ENCODE data around the gene ADAMTS3.

Gene ADAMTS3

GRCh38 chr4:72500214-72500613, 68.8 kb downstream of the ADAMTS3 start:
- no peak overlapping the region for H3K27ac ChIP-seq
- no peak for TF ChIP-seq CTCF (conservative IDR thresholded peaks at IDR 0.05)

- peak; percentile 80 for TF ChIP-seq CTCF (conservative IDR thresholded peaks at IDR 0.05)
- H3K27ac ChIP-seq, result no peak overlapping the region
These were observed 72.9 kb downstream of the ADAMTS3 start for GRCh38 chr4:72496119-72496518.

GRCh38 chr4:72494156-72494555, 74.9 kb downstream of the ADAMTS3 start:
- H3K27ac ChIP-seq, result no peak overlapping the region
- no peak for TF ChIP-seq CTCF (conservative IDR thresholded peaks at IDR 0.05)

GRCh38 chr4:72489267-72489666, 79.8 kb downstream of the ADAMTS3 start:
- no peak overlapping the region for H3K27ac ChIP-seq
- TF ChIP-seq CTCF (conservative IDR thresholded peaks at IDR 0.05), result no peak

GRCh38 chr4:72486991-72487390, 82.0 kb downstream of the ADAMTS3 start:
- H3K27ac ChIP-seq, result no peak overlapping the region
- no peak for TF ChIP-seq CTCF (conservative IDR thresholded peaks at IDR 0.05)

GRCh38 chr4:72484981-72485380, 84.0 kb downstream of the ADAMTS3 start:
- no peak overlapping the region for H3K27ac ChIP-seq
- TF ChIP-seq CTCF (conservative IDR thresholded peaks at IDR 0.05), result no peak

- no peak for TF ChIP-seq CTCF (conservative IDR thresholded peaks at IDR 0.05)
- no peak overlapping the region for H3K27ac ChIP-seq
These were observed 95.6 kb downstream of the ADAMTS3 start for GRCh38 chr4:72473434-72473900.

- no peak overlapping the region for H3K27ac ChIP-seq
- TF ChIP-seq CTCF (conservative IDR thresholded peaks at IDR 0.05), result no peak
These were observed 97.2 kb downstream of the ADAMTS3 start for GRCh38 chr4:72471816-72472215.
